Spleen (tissue), 7 donors: Measurements from ENCODE around the gene MT3.

Experiments
- CTCF ChIP-seq, 11 experiments: fragments of 200-600 bp in 7 of 11; fragments of 450-650 bp in 4 of 11; sonication (generic) in 4 of 11; IDR thresholded peaks in 8 of 11; conservative IDR thresholded peaks in 3 of 11; 1 replicate in 7 of 11; 2 replicates in 4 of 11; pipeline versions ENCODE4 v1.4.0 to v1.8.0; 2016 to 2021; ENCODE audit warnings: antibody characterized with exemption in 11 of 11, inconsistent platforms in 4 of 11, mild to moderate bottlenecking in 1 of 11
- POLR2AphosphoS5 ChIP-seq, 3 donors: sonication (generic); formaldehyde crosslinking; IDR thresholded peaks; one replicate each; pipeline ENCODE4 v1.5.1; 2017; ENCODE audit warnings: antibody characterized with exemption in 3 of 3
- donor health status: DM: no; HTN: no; CAD: no; lungs with moderate emphysema.
- donor health status: DM: no; HTN: no; CAD: no.
- donor health status: DM: no; HTN: no; CAD: no.

DNA sequence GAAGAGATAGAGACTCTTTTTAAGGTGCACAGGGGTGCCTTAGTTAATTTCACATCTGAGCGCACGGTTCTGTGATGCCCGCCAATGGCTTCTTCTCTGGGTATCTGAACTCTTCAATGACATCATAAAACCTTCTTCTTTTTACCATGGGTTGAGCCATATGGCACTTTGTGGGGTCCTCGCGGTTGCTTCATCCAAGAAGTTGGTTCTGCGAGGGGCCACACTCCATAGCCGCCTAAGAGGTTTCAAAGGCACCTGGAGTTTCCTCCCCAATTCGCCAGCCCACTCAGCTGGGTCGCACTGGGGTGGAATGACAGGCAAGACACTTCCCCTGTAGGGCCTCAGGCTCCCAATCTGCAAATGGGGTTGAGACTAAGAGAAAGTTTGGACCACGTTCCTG is 34.9 kb upstream of the MT3 start:
- no peak for TF ChIP-seq POLR2AphosphoS5 (IDR thresholded peaks at IDR 0.05)
- TF ChIP-seq CTCF (IDR thresholded peaks at IDR 0.05 in 8 of 11, conservative IDR thresholded peaks at IDR 0.05 in 3 of 11) = no peak
